Caco-2 (cell line): ENCODE data around the gene DNASE2. TPM values are rescaled to one million over a fixed set of nuclear protein-coding genes. Genes with fewer than 3 reads are reported as not detected.

Experiments used
- BruUV-seq: library from RNA; stranded (reverse); fragments of 400-500 nt; replicated peaks from 2 replicates; lab custom pipeline; 2021; lab: Mats Ljungman, UMichigan
- CTCF ChIA-PET: fragments of 300-600 bp; sonication (Branson Sonifier 250); formaldehyde crosslinking; loops from one replicate; lab custom pipeline; 2022; ENCODE audit warnings: antibody characterized with exemption; lab: Charles Lee
- POLR2A ChIA-PET: fragments of 300-600 bp; sonication (Branson Sonifier 250); formaldehyde crosslinking; loops from one replicate; lab custom pipeline; 2022; ENCODE audit warnings: antibody characterized with exemption; lab: Charles Lee
- DNase-seq, 2 experiments: peaks; one replicate each; pipeline versions ENCODE4 v3.0.0 to v3.0.0-alpha.2; 2020 to 2022
- H3K27me3 ChIP-seq: replicated peaks from 2 replicates; pipeline ENCODE4 v1.6.0; 2011; ENCODE audit warnings: low read length; ENCODE audit not compliant: control insufficient read depth, insufficient read depth
- H3K36me3 ChIP-seq: 2 replicates; pipeline ENCODE4 v1.5.1; 2011; ENCODE audit warnings: low read length; ENCODE audit not compliant: control insufficient read depth, insufficient read depth
- H3K4me1 ChIP-seq: fragments of 250-450 bp; sonication (Bioruptor Pico); 2 replicates; pipeline ENCODE4 v1.5.1; 2020; ENCODE audit warnings: mild to moderate bottlenecking
- H3K4me3 ChIP-seq: 2 replicates; pipeline ENCODE4 v1.5.1; 2011; ENCODE audit warnings: low read depth, mild to moderate bottlenecking, control low read depth, low read length
- H3K9me3 ChIP-seq: fragments of 250-450 bp; sonication (Bioruptor Pico); 2 replicates; pipeline ENCODE4 v1.5.1; 2020; ENCODE audit warnings: mild to moderate bottlenecking, moderate library complexity
- H3K27ac Mint-ChIP-seq: one replicate; pipeline ENCODE4 v1.8.0; 2022; ENCODE audit warnings: mixed read lengths; ENCODE audit not compliant: unreplicated experiment
- H3K27me3 Mint-ChIP-seq: one replicate; pipeline ENCODE4 v1.8.0; 2022; ENCODE audit warnings: mixed read lengths; ENCODE audit not compliant: insufficient read depth, unreplicated experiment
- H3K36me3 Mint-ChIP-seq: one replicate; pipeline ENCODE4 v1.8.0; 2022; ENCODE audit warnings: mild to moderate bottlenecking, mixed read lengths; ENCODE audit not compliant: insufficient read depth, unreplicated experiment
- H3K4me1 Mint-ChIP-seq: one replicate; pipeline ENCODE4 v1.8.0; 2022; ENCODE audit warnings: low read depth, mixed read lengths; ENCODE audit not compliant: unreplicated experiment
- H3K4me3 Mint-ChIP-seq: one replicate; pipeline ENCODE4 v1.8.0; 2022; ENCODE audit warnings: mild to moderate bottlenecking, moderate library complexity, mixed read lengths; ENCODE audit not compliant: unreplicated experiment
- H3K9me3 Mint-ChIP-seq: one replicate; pipeline ENCODE4 v1.8.0; 2022; ENCODE audit warnings: mixed read lengths; ENCODE audit not compliant: unreplicated experiment
- intact Hi-C: fragments of 100-400 bp; cut with micrococcal nuclease; formaldehyde crosslinking; loops from one replicate; pipeline ENCODE4 v1.10.0; 2022; ENCODE audit not compliant: unreplicated experiment
- total RNA-seq: library from RNA; stranded (reverse); gene quantifications from 2 replicates; pipeline ENCODE4 v1.2.3, GENCODE V29; 2022
- TF ChIP-seq, protein P1 (sequence below), 2 experiments: fragments of 200-600 bp in 1 of 2; IDR thresholded peaks; 1 replicate in 1 of 2; 2 replicates in 1 of 2; pipeline versions ENCODE4 v1.5.1 to v1.8.0; 2011 to 2022; ENCODE audit warnings: antibody characterized with exemption in 1 of 2, control low read depth in 1 of 2, inconsistent platforms in 1 of 2, low read depth in 1 of 2, low read length in 1 of 2, mild to moderate bottlenecking in 1 of 2, moderate library complexity in 1 of 2; ENCODE audit not compliant: insufficient read depth in 1 of 2, severe bottlenecking in 1 of 2, unreplicated experiment in 1 of 2

Gene DNASE2
- total RNA-seq, 1 experiment from 2014 or later, result 3.8 TPM

DNA sequence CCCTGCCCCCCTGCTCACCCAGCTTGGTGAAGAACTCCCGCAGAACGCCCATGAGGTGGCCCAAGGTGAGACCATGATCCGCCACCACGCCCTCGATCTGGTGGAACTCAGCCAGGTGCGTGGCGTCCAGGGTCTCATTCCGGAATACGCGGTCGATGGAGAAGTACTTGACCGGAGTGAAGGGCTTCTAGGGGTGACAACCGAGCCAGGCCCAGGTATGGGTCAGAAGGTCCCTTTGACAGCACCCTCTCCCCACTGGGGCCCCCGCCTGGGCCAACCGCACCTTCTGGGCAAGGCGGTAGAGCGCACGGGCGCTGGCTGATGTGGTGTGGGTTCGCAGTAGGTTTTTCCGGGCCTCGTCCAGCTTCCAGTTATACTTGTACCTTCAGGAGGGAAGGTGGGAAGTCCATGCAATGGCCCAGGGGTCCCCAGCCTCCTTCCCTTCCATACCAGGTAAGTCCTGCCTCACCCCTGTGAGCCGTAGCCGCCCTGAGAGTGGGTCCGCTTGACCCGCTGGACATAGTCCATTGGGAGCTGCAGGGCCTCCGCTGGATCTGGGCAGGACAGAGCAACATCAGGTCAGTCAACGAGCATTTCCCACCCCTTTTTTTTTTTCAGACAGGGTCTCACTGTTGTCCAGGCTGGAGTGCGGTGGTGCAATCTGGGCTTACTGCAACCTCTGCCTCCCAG is 43.5 kb upstream of the DNASE2 start:
- Mint-ChIP-seq H3K27me3 (no peaks in the 10 kb centered on the region), H3K27ac (no peak overlapping the region), H3K9me3 (no peaks in the 10 kb centered on the region), H3K4me1 (no peaks in the 10 kb centered on the region), H3K4me3 (no peak overlapping the region), H3K36me3 (peaks cover 85% of the 10 kb centered on the region)
- DNase-seq, result no peak
- Histone ChIP-seq H3K9me3 (no peaks in the 10 kb centered on the region), H3K4me3 (no peak overlapping the region), H3K4me1 (no peaks in the 10 kb centered on the region), H3K36me3 (peaks cover 4% of the 10 kb centered on the region), H3K27me3 (no peaks in the 10 kb centered on the region)
- TF ChIP-seq, protein P1, sequence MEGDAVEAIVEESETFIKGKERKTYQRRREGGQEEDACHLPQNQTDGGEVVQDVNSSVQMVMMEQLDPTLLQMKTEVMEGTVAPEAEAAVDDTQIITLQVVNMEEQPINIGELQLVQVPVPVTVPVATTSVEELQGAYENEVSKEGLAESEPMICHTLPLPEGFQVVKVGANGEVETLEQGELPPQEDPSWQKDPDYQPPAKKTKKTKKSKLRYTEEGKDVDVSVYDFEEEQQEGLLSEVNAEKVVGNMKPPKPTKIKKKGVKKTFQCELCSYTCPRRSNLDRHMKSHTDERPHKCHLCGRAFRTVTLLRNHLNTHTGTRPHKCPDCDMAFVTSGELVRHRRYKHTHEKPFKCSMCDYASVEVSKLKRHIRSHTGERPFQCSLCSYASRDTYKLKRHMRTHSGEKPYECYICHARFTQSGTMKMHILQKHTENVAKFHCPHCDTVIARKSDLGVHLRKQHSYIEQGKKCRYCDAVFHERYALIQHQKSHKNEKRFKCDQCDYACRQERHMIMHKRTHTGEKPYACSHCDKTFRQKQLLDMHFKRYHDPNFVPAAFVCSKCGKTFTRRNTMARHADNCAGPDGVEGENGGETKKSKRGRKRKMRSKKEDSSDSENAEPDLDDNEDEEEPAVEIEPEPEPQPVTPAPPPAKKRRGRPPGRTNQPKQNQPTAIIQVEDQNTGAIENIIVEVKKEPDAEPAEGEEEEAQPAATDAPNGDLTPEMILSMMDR (IDR thresholded peaks at IDR 0.05; ENCODE audit: insufficient read depth in 1 of 2, low read depth in 1 of 2, low read length in 1 of 2, severe bottlenecking in 1 of 2, unreplicated experiment in 1 of 2), result no peak
- CTCF ChIA-PET, result no interaction called here
- POLR2A ChIA-PET, result no interaction called here
- no TSS peak for BruUV-seq
- intact Hi-C loops, result no loop called here

DNA sequence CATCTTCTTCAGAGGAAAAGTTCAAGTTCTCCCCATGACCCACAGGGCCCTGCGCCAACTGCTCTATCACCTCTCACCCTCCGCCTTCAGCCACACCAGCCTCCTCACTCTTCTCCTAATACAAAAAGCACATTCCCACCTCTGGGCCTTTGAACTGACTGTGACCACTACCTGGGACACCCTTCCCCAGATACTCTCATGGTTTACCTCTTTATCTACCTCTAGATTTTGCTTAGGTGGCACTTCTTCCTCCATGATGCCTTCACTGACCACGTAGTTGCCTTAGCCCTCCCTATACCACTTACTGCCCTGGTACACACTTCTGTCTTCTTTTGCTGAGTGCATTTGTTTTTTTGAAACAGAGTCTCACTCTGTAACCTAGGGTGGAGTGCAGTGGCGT is 41.7 kb upstream of the DNASE2 start:
- ChIA-PET CTCF (no interaction called here), POLR2A (no interaction called here)
- Histone ChIP-seq H3K4me1 (no peaks in the 10 kb centered on the region), H3K36me3 (peaks cover 1% of the 10 kb centered on the region), H3K9me3 (no peaks in the 10 kb centered on the region), H3K4me3 (no peak overlapping the region), H3K27me3 (no peaks in the 10 kb centered on the region)
- intact Hi-C loops, result no loop called here
- no peak for DNase-seq
- Mint-ChIP-seq H3K27ac (no peak overlapping the region), H3K4me3 (no peak overlapping the region), H3K36me3 (peaks cover 85% of the 10 kb centered on the region), H3K4me1 (no peaks in the 10 kb centered on the region), H3K9me3 (no peaks in the 10 kb centered on the region), H3K27me3 (no peaks in the 10 kb centered on the region)
- TF ChIP-seq, protein P1 (IDR thresholded peaks at IDR 0.05; ENCODE audit: insufficient read depth in 1 of 2, low read depth in 1 of 2, low read length in 1 of 2, severe bottlenecking in 1 of 2, unreplicated experiment in 1 of 2), result no peak
- BruUV-seq, result no TSS peak

DNA sequence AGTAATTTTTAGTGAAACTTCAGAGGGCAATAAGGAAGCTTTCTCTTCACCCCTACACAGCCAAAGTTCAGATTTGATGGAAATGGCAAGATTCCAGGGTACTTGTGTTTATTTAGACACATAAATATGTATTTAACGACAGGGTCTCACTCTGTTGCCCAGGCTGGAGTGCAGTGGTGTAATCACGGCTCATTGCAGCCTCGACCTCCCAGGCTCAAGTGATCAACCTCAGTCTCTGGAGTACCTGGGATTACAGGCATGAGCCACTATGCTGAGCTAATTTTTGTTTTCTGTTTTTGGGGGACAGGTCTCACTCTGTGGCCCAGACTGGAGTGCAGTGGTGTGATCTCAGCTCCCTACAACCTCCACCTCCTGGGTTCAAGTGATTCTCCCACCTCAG is 39.8 kb upstream of the DNASE2 start:
- Histone ChIP-seq H3K27me3 (no peaks in the 10 kb centered on the region), H3K36me3 (no peaks in the 10 kb centered on the region; the same call in 1 of the 2 replicates), H3K9me3 (no peaks in the 10 kb centered on the region), H3K4me3 (no peak overlapping the region), H3K4me1 (no peaks in the 10 kb centered on the region)
- H3K36me3 Mint-ChIP-seq, result peaks cover 69% of the 10 kb centered on the region
- DNase-seq, result no peak
- no peaks in the 10 kb centered on the region for H3K27me3 Mint-ChIP-seq
- H3K27ac Mint-ChIP-seq, result peak overlapping the region; percentile 74
- ChIA-PET CTCF (no interaction called here), POLR2A (interaction anchor here (1.6 kb wide), 1 partner anchor 12 kb away, joined by 9 read pairs; the partner anchor contains the start of gene FARSA)
- no peaks in the 10 kb centered on the region for H3K9me3 Mint-ChIP-seq
- intact Hi-C loops, result no loop called here
- H3K4me3 Mint-ChIP-seq, result peak overlapping the region; percentile 9
- TF ChIP-seq, protein P1 (IDR thresholded peaks at IDR 0.05; ENCODE audit: insufficient read depth in 1 of 2, low read depth in 1 of 2, low read length in 1 of 2, severe bottlenecking in 1 of 2, unreplicated experiment in 1 of 2), result no peak
- H3K4me1 Mint-ChIP-seq, result no peaks in the 10 kb centered on the region
- no TSS peak for BruUV-seq
